Activated naive CD8-positive, alpha-beta T cell treated with anti-CD3 and anti-CD28 coated beads for 36 hours (primary cell): ENCODE measurements around the gene PTGES3L. TPM values are rescaled to one million over a fixed set of nuclear protein-coding genes. Genes with fewer than 3 reads are reported as not detected.

Source experiments
- DNase-seq: peaks from one replicate; pipeline ENCODE4 v3.0.0; 2021
- H3K27ac Mint-ChIP-seq: one replicate; pipeline ENCODE4 v1.8.0; 2022; ENCODE audit warnings: mild to moderate bottlenecking, moderate library complexity, mixed read lengths
- H3K27me3 Mint-ChIP-seq: one replicate; pipeline ENCODE4 v1.8.0; 2022; ENCODE audit warnings: mild to moderate bottlenecking, mixed read lengths
- H3K36me3 Mint-ChIP-seq: one replicate; pipeline ENCODE4 v1.8.0; 2021; ENCODE audit warnings: mild to moderate bottlenecking, mixed read lengths
- H3K4me1 Mint-ChIP-seq: one replicate; pipeline ENCODE4 v1.8.0; 2021; ENCODE audit warnings: mixed read lengths
- H3K4me3 Mint-ChIP-seq: one replicate; pipeline ENCODE4 v1.8.0; 2022; ENCODE audit warnings: mild to moderate bottlenecking, moderate library complexity, mixed read lengths
- H3K9me3 Mint-ChIP-seq: one replicate; pipeline ENCODE4 v1.8.0; 2022; ENCODE audit warnings: mixed read lengths
- total RNA-seq, 2 experiments: library from RNA; stranded (reverse); gene quantifications; one replicate each; pipeline ENCODE4 v1.2.3, GENCODE V29; 2021

PTGES3L gene
- total RNA-seq = 1 to 10 TPM in 1 of 2 experiments, under 1 TPM in 1; 0.95 to 1.8 TPM

DNA sequence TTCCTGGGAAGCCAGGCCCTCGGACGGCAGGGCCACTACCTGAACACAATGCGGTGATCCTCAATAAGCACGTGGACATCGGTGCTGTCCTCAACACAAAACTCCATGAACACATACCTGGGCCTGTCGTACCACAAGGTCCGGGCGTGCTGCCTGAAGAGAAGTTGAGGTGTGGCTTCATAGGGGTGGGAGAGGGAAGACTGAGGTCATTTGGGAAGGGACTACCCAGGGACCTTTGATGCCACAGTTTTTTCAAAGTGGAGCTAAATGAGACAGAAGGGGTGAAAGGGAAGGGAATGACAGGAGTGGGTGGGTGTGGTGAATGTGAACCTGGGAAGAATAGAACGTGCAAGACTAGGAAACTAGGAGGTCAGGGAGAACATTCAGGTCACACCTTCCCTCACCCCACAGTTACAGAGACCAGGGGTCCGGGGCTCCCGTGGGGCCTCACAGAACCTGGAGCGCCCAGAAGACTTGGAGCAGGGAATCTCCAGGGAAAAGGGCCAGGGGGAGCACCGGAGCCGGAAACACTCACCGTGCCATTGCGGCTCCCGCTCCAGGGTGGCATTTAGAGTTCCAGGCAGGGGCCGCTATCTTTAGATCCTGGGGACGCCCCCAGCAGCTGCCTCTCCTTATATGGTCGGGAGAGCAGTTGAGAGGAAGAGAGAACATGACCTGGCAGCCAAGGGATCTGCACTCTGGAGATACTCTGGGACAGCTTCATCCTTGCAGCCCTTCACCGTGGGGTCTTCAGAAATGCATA lies at the start of gene PTGES3L:
PTGES3L (minus strand) TSS at position 570 of the 763 bp plus-strand sequence; CDS start at position 543, 27 bp downstream.
- peaks cover 24% of the 10 kb centered on the region for H3K4me1 Mint-ChIP-seq
- peak; percentile 49 for DNase-seq
- H3K36me3 Mint-ChIP-seq = peaks cover 14% of the 10 kb centered on the region
- H3K9me3 Mint-ChIP-seq = no peaks in the 10 kb centered on the region
- H3K27me3 Mint-ChIP-seq = no peaks in the 10 kb centered on the region
- H3K4me3 Mint-ChIP-seq = peak within 1 kb of the TSS; percentile 97
- peak within 1 kb of the TSS; percentile 94 for H3K27ac Mint-ChIP-seq

DNA sequence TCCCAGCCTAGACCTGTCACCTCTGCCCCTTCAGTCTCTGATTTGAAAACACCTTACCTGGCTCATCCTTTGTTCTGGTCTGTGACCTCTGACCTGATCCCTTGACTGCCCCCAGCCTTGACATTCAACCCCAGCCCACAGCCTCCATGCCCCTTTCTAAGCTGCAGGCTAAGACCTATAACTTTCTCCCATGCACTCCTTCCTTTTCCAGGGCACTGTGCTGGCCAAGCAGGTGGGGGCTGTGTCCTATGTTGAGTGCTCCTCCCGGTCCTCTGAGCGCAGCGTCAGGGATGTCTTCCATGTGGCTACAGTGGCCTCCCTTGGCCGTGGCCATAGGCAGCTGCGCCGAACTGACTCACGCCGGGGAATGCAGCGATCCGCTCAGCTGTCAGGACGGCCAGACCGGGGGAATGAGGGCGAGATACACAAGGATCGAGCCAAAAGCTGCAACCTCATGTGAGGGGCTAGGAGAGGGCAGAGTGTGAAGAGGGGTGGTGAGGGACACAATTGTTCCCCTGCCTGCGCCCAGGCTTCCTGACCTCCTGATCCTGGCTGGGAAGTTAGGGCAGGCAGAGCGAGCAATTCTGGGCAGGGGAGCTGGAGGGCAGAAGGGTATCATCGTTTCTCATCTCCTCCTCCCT lies 48.5 kb upstream of the PTGES3L start:
- H3K27me3 Mint-ChIP-seq = peaks cover 8% of the 10 kb centered on the region
- DNase-seq = no peak
- peaks cover 11% of the 10 kb centered on the region for H3K4me1 Mint-ChIP-seq
- no peak overlapping the region for H3K4me3 Mint-ChIP-seq
- H3K27ac Mint-ChIP-seq = no peak overlapping the region
- no peaks in the 10 kb centered on the region for H3K9me3 Mint-ChIP-seq
- H3K36me3 Mint-ChIP-seq = no peaks in the 10 kb centered on the region

DNA sequence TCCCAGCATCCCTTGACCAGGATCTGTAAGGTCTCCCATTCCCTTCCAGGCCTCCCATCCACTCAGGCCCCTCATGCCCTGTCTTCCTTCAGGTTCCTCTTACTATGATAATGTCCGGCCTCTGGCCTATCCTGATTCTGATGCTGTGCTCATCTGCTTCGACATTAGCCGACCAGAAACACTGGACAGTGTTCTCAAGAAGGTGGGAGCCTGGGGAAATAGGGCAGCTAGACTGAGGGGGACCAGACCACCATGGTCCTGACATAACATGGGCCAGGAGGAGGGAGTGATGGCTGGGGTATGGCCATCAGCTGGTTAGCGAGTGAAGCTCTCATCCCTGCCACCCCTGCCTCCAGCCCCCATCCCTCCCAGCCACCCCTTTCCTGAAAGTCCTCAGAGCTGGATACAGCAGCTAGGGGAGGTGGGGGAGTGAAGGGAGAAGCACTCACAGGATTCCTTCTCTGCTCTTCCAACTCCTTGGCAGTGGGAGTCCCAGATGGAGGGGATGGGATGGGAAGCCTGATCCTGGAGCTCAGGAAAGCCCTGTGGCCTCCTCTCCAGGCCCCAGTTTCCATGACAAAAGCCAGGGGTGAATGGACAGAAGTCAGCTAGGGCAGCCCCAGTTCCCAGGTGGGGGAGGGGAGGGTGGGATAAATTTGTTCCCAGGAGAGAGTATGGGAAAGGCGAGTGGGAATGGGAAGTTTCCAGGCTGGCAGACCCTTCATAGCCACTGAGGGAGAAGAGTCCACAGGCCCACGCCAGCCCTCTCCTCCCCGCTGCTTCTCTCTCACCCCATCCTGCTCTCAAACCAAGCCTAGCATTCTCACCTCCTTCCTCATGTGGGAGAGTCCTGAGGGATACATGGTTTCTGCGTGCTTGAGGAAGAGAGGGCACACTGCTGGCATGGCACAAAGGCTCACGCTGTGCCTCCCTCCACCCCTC lies 47.5 kb upstream of the PTGES3L start:
- no peak for DNase-seq
- H3K9me3 Mint-ChIP-seq = no peaks in the 10 kb centered on the region
- no peak overlapping the region for H3K27ac Mint-ChIP-seq
- peaks cover 11% of the 10 kb centered on the region for H3K4me1 Mint-ChIP-seq
- no peaks in the 10 kb centered on the region for H3K36me3 Mint-ChIP-seq
- H3K4me3 Mint-ChIP-seq = no peak overlapping the region
- peaks cover 8% of the 10 kb centered on the region for H3K27me3 Mint-ChIP-seq

DNA sequence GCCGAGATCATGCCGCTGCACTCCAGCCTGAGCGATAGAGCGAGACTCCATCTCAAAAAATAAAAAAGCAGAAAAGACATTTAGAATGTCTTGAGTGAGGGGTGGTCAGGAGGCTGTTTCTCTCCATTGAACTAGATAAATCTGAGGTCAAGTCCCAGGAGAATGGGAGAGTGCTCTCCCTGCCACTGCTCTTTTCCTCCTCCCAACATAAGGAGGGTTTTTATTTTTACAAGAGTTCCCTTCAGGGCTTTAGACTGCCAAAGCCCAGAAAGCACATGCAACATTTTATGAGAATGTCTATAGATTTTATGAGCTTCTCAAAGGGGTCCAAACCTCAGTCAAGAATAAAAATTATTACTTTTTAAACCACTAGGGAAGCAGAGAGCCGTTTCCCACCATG lies 46.7 kb upstream of the PTGES3L start:
- no peak overlapping the region for H3K27ac Mint-ChIP-seq
- peaks cover 12% of the 10 kb centered on the region for H3K4me1 Mint-ChIP-seq
- no peak overlapping the region for H3K4me3 Mint-ChIP-seq
- no peak for DNase-seq
- peaks cover 8% of the 10 kb centered on the region for H3K27me3 Mint-ChIP-seq
- no peaks in the 10 kb centered on the region for H3K9me3 Mint-ChIP-seq
- H3K36me3 Mint-ChIP-seq = no peaks in the 10 kb centered on the region

DNA sequence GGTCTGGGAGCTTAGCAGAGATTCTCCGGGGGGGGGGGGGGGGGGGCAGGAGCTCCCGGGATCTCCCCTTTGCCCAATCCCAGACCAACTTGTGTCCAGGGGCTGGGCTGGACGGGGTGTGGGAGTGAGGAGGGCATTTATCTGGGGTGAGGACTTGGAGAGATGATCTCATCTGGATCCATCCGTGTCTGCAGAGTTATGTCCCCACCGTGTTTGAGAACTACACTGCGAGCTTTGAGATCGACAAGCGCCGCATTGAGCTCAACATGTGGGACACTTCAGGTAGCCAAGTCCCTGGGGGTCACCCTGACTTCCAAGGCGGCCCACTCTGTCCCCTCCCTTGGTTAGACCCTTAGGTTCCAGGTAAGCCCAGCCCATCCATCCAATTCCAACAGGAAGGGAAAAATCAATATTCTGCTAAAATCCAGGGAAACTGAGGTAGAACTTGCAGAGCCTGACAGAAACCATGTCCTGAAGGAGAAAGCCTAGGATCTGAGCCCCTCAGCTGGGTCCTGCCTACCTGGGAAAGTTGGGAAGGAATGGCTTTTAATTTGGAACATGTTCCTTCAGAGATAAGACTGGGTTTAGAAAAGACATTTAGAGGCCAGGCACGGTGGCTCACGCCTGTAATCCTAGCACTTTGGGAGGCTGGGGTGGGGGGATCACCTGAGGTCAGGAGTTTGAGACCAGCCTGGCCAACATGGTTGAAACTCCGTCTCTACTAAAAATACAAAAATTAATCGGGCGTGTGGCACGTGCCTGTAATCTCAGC lies 46.1 kb upstream of the PTGES3L start:
- Mint-ChIP-seq H3K27me3 (peaks cover 8% of the 10 kb centered on the region), H3K36me3 (no peaks in the 10 kb centered on the region), H3K4me1 (peaks cover 16% of the 10 kb centered on the region), H3K4me3 (peak overlapping the region; percentile 65), H3K27ac (no peak overlapping the region), H3K9me3 (no peaks in the 10 kb centered on the region)
- DNase-seq = no peak

DNA sequence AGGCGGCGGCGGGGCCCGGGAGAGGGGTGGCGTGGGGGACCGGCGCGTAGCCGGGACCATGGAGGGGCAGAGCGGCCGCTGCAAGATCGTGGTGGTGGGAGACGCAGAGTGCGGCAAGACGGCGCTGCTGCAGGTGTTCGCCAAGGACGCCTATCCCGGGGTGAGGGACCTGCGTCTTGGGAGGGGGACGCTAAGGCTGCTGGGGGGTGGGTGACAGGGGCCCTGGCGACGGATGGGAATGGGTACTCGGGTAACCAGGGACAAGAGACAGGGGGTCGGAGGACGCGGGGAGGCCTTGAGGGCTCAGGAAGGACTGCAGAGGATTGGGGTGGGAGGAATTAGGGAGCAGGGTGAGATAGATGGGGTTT lies 45.4 kb upstream of the PTGES3L start:
- no peak for DNase-seq
- no peak overlapping the region for H3K27ac Mint-ChIP-seq
- H3K4me1 Mint-ChIP-seq = peaks cover 21% of the 10 kb centered on the region
- no peaks in the 10 kb centered on the region for H3K36me3 Mint-ChIP-seq
- peaks cover 8% of the 10 kb centered on the region for H3K27me3 Mint-ChIP-seq
- no peaks in the 10 kb centered on the region for H3K9me3 Mint-ChIP-seq
- peak overlapping the region; percentile 65 for H3K4me3 Mint-ChIP-seq

DNA sequence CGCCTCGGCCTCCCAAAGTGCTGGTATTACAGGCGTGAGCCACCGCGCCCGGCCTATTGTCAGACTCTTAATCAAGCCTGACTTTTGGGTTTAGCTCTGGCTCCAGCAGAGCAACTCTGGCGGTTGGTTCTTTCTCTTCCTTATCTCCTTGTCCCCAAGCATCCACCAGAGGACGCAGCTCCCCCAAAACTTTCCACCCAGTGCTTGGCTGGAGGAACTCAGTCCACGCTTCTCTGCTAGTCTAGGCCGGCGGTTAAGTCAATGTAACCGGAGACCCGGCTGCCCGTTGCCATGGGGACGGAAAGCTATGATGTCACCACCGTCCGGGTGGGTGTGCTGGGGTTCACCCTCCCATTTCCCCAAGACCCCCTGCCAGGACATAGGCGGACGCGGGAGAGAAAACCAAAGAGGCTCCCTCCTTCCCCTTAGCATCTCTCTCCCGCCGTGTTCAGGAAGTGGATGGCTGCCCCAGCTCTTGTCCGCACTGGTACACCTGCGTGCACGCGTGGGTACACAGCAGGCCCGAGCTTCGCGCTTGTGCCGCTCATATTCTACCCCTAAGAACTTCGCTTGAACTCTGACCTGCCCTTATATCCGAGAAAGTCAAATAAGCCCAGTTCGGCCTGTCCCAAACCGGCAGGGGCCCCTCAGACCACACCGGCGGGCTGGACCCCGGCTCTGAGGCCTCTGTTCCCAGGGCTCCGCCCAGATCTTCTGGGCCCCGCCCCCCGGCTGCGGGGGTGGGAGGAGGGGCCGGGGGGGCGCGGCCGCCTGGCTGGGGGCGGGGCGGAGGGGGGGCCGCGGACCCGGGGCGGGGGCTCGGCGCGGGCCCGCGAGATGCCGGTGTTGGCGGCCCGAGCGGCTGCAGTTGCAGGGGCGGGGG lies 44.8 kb upstream of the PTGES3L start, which contains the start of gene RND2:
RND2 (plus strand) TSS at position 825 of the 883 bp plus-strand sequence. CDS start 117 bp downstream, outside the sequence.
- Mint-ChIP-seq H3K4me1 (peaks cover 27% of the 10 kb centered on the region), H3K4me3 (peak within 1 kb of the TSS; percentile 81), H3K27ac (peak within 1 kb of the TSS; percentile 58), H3K36me3 (no peaks in the 10 kb centered on the region), H3K27me3 (peaks cover 8% of the 10 kb centered on the region), H3K9me3 (no peaks in the 10 kb centered on the region)
- peak; percentile 85 for DNase-seq

DNA sequence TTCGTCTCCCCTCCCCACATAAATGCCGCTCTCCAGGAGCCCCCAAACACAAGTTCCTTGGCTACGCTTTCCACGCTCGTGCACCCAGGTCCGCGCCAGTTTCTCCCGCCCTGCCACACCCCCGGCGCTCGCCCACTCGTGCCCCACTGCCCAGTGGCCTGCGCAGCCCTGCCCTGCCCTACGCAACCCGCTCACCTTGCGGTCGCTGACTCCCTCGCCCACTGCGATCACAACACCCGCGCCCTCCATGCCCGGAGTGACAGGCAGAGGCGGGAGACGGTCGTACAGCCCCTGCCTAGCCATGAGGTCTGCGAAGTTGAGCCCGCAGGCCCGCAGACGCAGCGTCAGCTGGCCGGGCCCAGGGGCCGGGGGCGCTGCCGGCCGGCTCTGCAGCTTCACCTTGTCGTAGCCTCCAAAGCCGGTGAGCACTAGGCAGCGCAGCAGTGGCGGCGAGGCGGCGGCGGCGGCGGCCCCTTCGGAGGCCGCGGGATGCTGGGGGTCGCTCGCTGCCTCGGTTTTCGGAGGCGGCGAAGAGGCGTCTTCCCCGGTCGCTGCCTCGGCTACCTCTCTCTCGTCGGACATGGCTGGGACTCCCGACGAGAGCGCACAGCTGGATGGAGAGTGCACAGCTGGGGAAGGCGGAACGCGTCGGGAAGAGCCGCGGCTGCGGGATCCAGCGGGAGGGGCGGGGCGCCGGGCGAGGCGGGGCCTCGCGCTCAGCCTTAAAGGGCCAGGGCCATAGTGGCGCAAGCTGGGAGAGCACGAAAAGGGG lies 42.0 kb upstream of the PTGES3L start, which contains the start of gene VAT1:
VAT1 (minus strand) TSS at position 645 of the 772 bp plus-strand sequence; CDS start at position 582, 63 bp downstream.
- H3K4me3 Mint-ChIP-seq = peak within 1 kb of the TSS; percentile 85
- peaks cover 8% of the 10 kb centered on the region for H3K27me3 Mint-ChIP-seq
- H3K27ac Mint-ChIP-seq = no peak within 1 kb of the TSS
- no peaks in the 10 kb centered on the region for H3K36me3 Mint-ChIP-seq
- no peaks in the 10 kb centered on the region for H3K9me3 Mint-ChIP-seq
- H3K4me1 Mint-ChIP-seq = peaks cover 34% of the 10 kb centered on the region
- DNase-seq = peak; percentile 68

DNA sequence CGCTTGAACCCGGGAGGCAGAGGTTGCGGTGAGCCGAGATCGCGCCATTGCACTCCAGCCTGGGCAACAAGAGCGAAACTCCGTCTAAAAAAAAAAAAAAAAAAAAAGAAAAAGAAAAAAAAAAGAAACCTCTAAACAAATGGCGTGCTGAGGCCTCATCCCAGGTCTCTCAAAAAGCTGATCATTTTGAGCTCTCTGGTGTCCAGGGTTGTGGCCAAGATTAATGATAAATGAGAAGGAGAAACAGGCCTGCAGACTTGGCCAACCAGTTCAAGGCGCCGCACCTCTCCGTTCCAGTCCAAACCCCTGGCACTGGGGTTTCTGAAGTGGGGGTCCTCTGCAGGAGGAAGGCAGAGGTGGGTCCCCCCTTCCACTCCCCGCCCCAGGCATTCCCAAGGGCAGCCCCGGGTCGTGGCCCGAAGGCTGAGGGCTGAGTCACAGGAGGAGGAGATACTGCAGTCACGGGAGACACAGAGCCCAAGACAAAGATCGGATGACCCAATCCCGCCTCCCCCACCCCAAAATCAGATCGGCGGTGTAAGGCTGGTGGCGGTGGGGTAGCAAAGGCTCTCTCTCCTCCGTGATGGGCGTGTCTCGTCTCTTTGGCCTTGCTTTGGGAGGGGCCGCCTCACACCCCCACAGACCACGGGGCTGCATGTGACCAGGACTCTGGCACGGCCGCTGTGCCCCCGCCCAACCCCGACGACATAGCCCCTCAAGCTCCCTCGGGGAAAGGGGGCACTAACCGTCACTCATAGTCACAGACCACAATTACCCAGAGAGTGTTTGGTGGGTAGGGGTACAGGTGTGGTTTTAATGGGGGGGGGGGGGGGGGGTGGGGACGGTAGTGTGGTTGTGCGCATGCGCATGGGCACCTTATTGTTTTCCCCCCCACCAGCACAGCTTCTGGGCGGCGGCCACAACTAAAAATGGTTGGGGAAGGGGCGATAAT lies 41.2 kb upstream of the PTGES3L start:
- peak; percentile 28 for DNase-seq
- H3K27me3 Mint-ChIP-seq = peaks cover 8% of the 10 kb centered on the region
- peaks cover 34% of the 10 kb centered on the region for H3K4me1 Mint-ChIP-seq
- peaks cover under 1% of the 10 kb centered on the region for H3K36me3 Mint-ChIP-seq
- H3K9me3 Mint-ChIP-seq = no peaks in the 10 kb centered on the region
- H3K4me3 Mint-ChIP-seq = peak overlapping the region; percentile 85
- no peak overlapping the region for H3K27ac Mint-ChIP-seq

DNA sequence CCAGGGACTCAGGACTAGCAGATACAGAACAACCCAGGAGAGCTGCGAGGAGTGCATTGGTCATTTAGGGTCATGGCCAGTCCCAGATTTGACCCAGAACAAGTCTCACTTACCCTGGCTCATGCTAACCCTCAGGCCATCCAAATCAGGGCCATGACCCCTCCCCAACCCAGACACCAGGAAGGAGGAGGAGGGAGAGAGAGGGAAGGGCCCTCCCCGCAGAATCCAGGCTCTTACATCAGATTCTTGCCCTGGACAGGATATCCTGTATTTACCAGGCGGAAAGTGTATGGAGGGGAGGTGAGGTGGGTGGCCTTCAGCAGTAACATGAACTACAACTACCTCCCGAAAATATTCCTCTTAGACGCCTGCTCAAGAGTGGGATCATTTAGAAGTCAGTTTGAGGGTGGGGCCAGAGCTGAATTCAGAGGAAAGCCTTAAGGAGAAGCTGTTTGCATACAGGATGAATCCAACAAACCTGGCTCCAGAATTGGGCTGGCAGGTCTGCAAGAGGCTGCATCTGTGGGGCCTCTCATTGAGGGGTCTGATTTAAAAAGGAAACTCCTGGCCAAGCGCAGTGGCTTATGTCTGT lies 40.2 kb upstream of the PTGES3L start:
- Mint-ChIP-seq H3K9me3 (no peaks in the 10 kb centered on the region), H3K27ac (no peak overlapping the region), H3K4me1 (peaks cover 30% of the 10 kb centered on the region), H3K27me3 (peaks cover 5% of the 10 kb centered on the region), H3K36me3 (peaks cover 2% of the 10 kb centered on the region), H3K4me3 (no peak overlapping the region)
- no peak for DNase-seq

DNA sequence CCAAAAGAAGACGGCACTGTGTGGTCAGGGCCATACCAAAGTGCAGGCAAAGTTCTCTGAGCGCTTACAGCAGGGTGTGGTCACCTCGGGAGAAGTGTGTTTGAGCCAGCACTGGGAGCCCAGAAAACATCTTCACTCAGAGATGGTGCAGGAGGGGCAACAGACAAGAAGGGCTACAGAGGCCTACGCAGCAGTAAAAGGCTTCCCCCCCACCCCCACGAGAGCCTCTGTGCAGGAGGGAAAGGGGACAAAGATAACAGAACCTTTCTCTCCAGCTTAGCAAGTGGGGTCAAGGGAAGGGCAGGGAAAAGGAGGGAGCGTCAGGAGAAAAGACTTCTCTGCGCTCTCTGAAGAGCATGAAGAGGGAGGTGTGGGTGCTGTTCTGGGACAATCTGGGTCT lies 39.5 kb upstream of the PTGES3L start:
- Mint-ChIP-seq H3K27ac (peak overlapping the region; percentile 36), H3K4me1 (peaks cover 25% of the 10 kb centered on the region), H3K9me3 (no peaks in the 10 kb centered on the region), H3K27me3 (no peaks in the 10 kb centered on the region), H3K4me3 (no peak overlapping the region), H3K36me3 (peaks cover 2% of the 10 kb centered on the region)
- no peak for DNase-seq

DNA sequence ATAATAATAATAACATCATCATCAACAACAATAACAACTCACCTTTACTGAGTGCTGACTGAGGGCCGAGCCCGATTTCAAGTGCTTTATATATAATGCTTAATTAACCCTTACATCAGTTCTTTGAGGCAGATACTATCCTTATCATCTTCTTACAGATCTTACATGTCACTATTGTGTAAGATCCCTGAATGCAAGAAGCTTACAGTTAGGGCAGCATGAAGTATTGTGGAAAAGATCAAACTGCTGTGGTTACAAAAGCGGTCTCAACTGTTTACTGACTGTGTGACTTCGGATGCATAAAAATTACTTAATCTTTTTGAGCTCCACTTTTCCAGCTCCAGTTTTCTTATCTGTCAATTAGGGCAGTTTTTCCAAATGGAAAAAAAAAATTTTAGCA lies 39.1 kb upstream of the PTGES3L start:
- Mint-ChIP-seq H3K27me3 (no peaks in the 10 kb centered on the region), H3K4me3 (no peak overlapping the region), H3K27ac (no peak overlapping the region), H3K4me1 (peaks cover 23% of the 10 kb centered on the region), H3K9me3 (no peaks in the 10 kb centered on the region), H3K36me3 (peaks cover 2% of the 10 kb centered on the region)
- no peak for DNase-seq
